Neural crest cell (in vitro differentiated cells): ENCODE measurements around the gene ATG4D. TPM values are rescaled to one million over a fixed set of nuclear protein-coding genes. Genes with fewer than 3 reads are reported as not detected.
A peak's percentile ranks its signal among the peaks of the same experiment; 100 is the strongest.

Source experiments
- DNase-seq: peaks from one replicate; pipeline ENCODE4 v3.0.0; 2021; ENCODE audit warnings: low read depth, mixed read lengths, low spot score
- H3K27ac Mint-ChIP-seq: one replicate; pipeline ENCODE4 v1.8.0; 2021; ENCODE audit warnings: mild to moderate bottlenecking, mixed read lengths; ENCODE audit not compliant: unreplicated experiment
- H3K27me3 Mint-ChIP-seq: 2 replicates; pipeline ENCODE4 v1.8.0; 2021; ENCODE audit warnings: low read depth, mild to moderate bottlenecking, mixed read lengths
- H3K36me3 Mint-ChIP-seq: 2 replicates; pipeline ENCODE4 v1.8.0; 2021; ENCODE audit warnings: low read depth, mild to moderate bottlenecking, mixed read lengths
- H3K4me1 Mint-ChIP-seq: 2 replicates; pipeline ENCODE4 v1.8.0; 2021; ENCODE audit warnings: mixed read lengths
- H3K4me3 Mint-ChIP-seq: one replicate; pipeline ENCODE4 v1.8.0; 2021; ENCODE audit warnings: mild to moderate bottlenecking, mixed read lengths
- H3K9me3 Mint-ChIP-seq: 2 replicates; pipeline ENCODE4 v1.8.0; 2021; ENCODE audit warnings: mixed read lengths
- CTCF ChIP-seq: fragments of 200-600 bp; sonication (generic); conservative IDR thresholded peaks from 2 replicates; pipeline ENCODE4 v1.5.0; 2021; ENCODE audit warnings: antibody characterized with exemption, mild to moderate bottlenecking
- total RNA-seq: library from RNA; stranded (reverse); gene quantifications from 2 replicates; pipeline ENCODE4 v1.2.1, GENCODE V29; 2021

The ATG4D gene
- total RNA-seq, 1 donor from 2014 or later = 56.7 TPM

- no peak for DNase-seq
- H3K9me3 Mint-ChIP-seq = no peaks in the 10 kb centered on the region
- peak overlapping the region; percentile 31 for H3K4me3 Mint-ChIP-seq
- no peaks in the 10 kb centered on the region for H3K4me1 Mint-ChIP-seq
- TF ChIP-seq CTCF = no peak
- H3K27me3 Mint-ChIP-seq = no peaks in the 10 kb centered on the region
- H3K36me3 Mint-ChIP-seq = peaks cover 7% of the 10 kb centered on the region
- no peak overlapping the region for H3K27ac Mint-ChIP-seq
Measured at GRCh38 chr19:10555610-10555973, 11.9 kb downstream of the ATG4D start.

GRCh38 chr19:10557603-10558197 is 14.0 kb downstream of the ATG4D start:
- Mint-ChIP-seq H3K27ac (no peak overlapping the region), H3K4me1 (no peaks in the 10 kb centered on the region), H3K27me3 (no peaks in the 10 kb centered on the region), H3K4me3 (peak overlapping the region; percentile 68), H3K9me3 (no peaks in the 10 kb centered on the region), H3K36me3 (peaks cover 10% of the 10 kb centered on the region)
- DNase-seq = no peak
- no peak for TF ChIP-seq CTCF

- no peaks in the 10 kb centered on the region for H3K9me3 Mint-ChIP-seq
- no peak overlapping the region for H3K27ac Mint-ChIP-seq
- no peak overlapping the region for H3K4me3 Mint-ChIP-seq
- peaks cover 8% of the 10 kb centered on the region for H3K4me1 Mint-ChIP-seq
- H3K27me3 Mint-ChIP-seq = no peaks in the 10 kb centered on the region
- TF ChIP-seq CTCF = no peak
- DNase-seq = no peak
- H3K36me3 Mint-ChIP-seq = peaks cover 7% of the 10 kb centered on the region
Measured at GRCh38 chr19:10560154-10560553, 16.4 kb downstream of the ATG4D start.

GRCh38 chr19:10562609-10563008 is 18.9 kb downstream of the ATG4D start:
- Mint-ChIP-seq H3K27me3 (no peaks in the 10 kb centered on the region), H3K4me3 (no peak overlapping the region), H3K36me3 (peaks cover 7% of the 10 kb centered on the region), H3K27ac (no peak overlapping the region), H3K4me1 (peaks cover 29% of the 10 kb centered on the region), H3K9me3 (no peaks in the 10 kb centered on the region)
- TF ChIP-seq CTCF = no peak
- DNase-seq = no peak

GRCh38 chr19:10565028-10565566 is 21.4 kb downstream of the ATG4D start:
- DNase-seq = no peak
- Mint-ChIP-seq H3K27me3 (peaks cover 4% of the 10 kb centered on the region), H3K4me3 (peak overlapping the region; percentile 96), H3K27ac (peak overlapping the region; percentile 90), H3K36me3 (peaks cover 4% of the 10 kb centered on the region), H3K4me1 (peaks cover 43% of the 10 kb centered on the region), H3K9me3 (no peaks in the 10 kb centered on the region)
- TF ChIP-seq CTCF = no peak
